GM12878 (cell line): ENCODE results near the gene LATS2. TPM values are rescaled to one million over a fixed set of nuclear protein-coding genes. Genes with fewer than 3 reads are reported as not detected.

Source experiments
- ATAC-seq: fragments of 200-7000 bp; cut with Tn5 transposase; 3 replicates; pipeline ENCODE4 v1.9.1; 2020; ENCODE audit warnings: mild to moderate bottlenecking, moderate library complexity
- BruUV-seq: library from RNA; stranded (reverse); fragments of 400-500 nt; replicated peaks from 2 replicates; lab custom pipeline; 2021; lab: Mats Ljungman, UMichigan
- CTCF ChIA-PET: fragments of 300-600 bp; sonication (Branson Sonifier 250); formaldehyde crosslinking; extraction: SDS; loops from one replicate; lab custom pipeline; 2021; ENCODE audit warnings: inconsistent platforms; lab: Yijun Ruan, JAX
- POLR2A ChIA-PET: fragments of 350-600 bp; formaldehyde crosslinking; extraction: SDS; loops from one replicate; lab custom pipeline; 2021; ENCODE audit warnings: inconsistent platforms; lab: Charles Lee
- RAD21 ChIA-PET: fragments of 300-600 bp; sonication (Branson Sonifier 250); formaldehyde crosslinking; loops from one replicate; lab custom pipeline; 2023; ENCODE audit warnings: antibody characterized with exemption; ENCODE audit not compliant: unreplicated experiment; lab: Charles Lee
- SMC1A ChIA-PET: fragments of 300-600 bp; sonication (Branson Sonifier 250); formaldehyde crosslinking; loops from one replicate; lab custom pipeline; 2023; ENCODE audit not compliant: unreplicated experiment, uncharacterized antibody; lab: Charles Lee
- DNase-seq: peaks from one replicate; pipeline ENCODE4 v3.0.0-alpha.2; 2011; ENCODE audit warnings: low read depth, low spot score
- FAIRE-seq: peaks from 3 replicates; lab custom pipeline; 2011; peaks lifted over from hg19 to GRCh38; lab: Jason Lieb, UNC
- H2AFZ ChIP-seq: 2 replicates; pipeline ENCODE4 v1.6.0; 2011; ENCODE audit warnings: low read depth, low read length, control low read depth; ENCODE audit not compliant: control insufficient read depth
- H3K27ac ChIP-seq: 2 replicates; pipeline ENCODE4 v1.5.1; 2011; ENCODE audit warnings: control low read depth; ENCODE audit not compliant: control insufficient read depth, insufficient read depth
- H3K27me3 ChIP-seq, 2 experiments: replicated peaks in 1 of 2; 2 replicates each; pipeline versions ENCODE4 v1.6.0 to v1.6.1; 2011; ENCODE audit warnings: low read length in 1 of 2; ENCODE audit not compliant: control insufficient read depth in 2 of 2, insufficient read depth in 2 of 2
- H3K36me3 ChIP-seq, 2 experiments: 2 replicates each; pipeline ENCODE4 v1.5.1; 2011; ENCODE audit warnings: low read length in 1 of 2; ENCODE audit not compliant: control insufficient read depth in 2 of 2, insufficient read depth in 2 of 2
- H3K4me1 ChIP-seq: 2 replicates; pipeline ENCODE4 v1.6.1; 2011; ENCODE audit warnings: mild to moderate bottlenecking, low read length, moderate library complexity, mixed read lengths; ENCODE audit not compliant: control insufficient read depth, insufficient read depth
- H3K4me2 ChIP-seq: 2 replicates; pipeline ENCODE4 v1.6.0; 2011; ENCODE audit warnings: control low read depth; ENCODE audit not compliant: control insufficient read depth, insufficient read depth
- H3K4me3 ChIP-seq: fragments of 200-600 bp; sonication (generic); 2 replicates; pipeline ENCODE4 v1.5.1; 2016
- H3K79me2 ChIP-seq: 2 replicates; pipeline ENCODE4 v1.6.0; 2011; ENCODE audit warnings: low read length; ENCODE audit not compliant: control insufficient read depth, insufficient read depth
- H3K9ac ChIP-seq: 2 replicates; pipeline ENCODE4 v1.8.0; 2011; ENCODE audit warnings: low read length, control low read depth, mixed read lengths; ENCODE audit not compliant: control insufficient read depth, insufficient read depth
- H3K9me3 ChIP-seq: replicated peaks from 3 replicates; pipeline ENCODE4 v1.5.1; 2011; ENCODE audit warnings: mild to moderate bottlenecking, low read length; ENCODE audit not compliant: control insufficient read depth, insufficient read depth
- H4K20me1 ChIP-seq: 2 replicates; pipeline ENCODE4 v1.6.0; 2011; ENCODE audit not compliant: control insufficient read depth, insufficient read depth
- BACH1 ChIP-seq: fragments of 450-650 bp; IDR thresholded peaks from 2 replicates; pipeline ENCODE4 v1.6.1; 2017; ENCODE audit warnings: mild to moderate bottlenecking, borderline replicate concordance
- BHLHE40 ChIP-seq, 2 experiments: fragments of 450-650 bp in 1 of 2; IDR thresholded peaks; 2 replicates each; pipeline ENCODE4 v1.6.1; 2011 to 2017; ENCODE audit warnings: low read depth in 2 of 2, borderline replicate concordance in 1 of 2, improper control_type of control experiment in 1 of 2, low read length in 1 of 2, mild to moderate bottlenecking in 1 of 2
- BRCA1 ChIP-seq: IDR thresholded peaks from 2 replicates; pipeline ENCODE4 v1.6.1; 2011; ENCODE audit warnings: low read depth, low read length, improper control_type of control experiment
- E4F1 ChIP-seq: fragments of 450-650 bp; IDR thresholded peaks from 2 replicates; pipeline ENCODE4 v1.6.1; 2018; ENCODE audit warnings: borderline replicate concordance, mild to moderate bottlenecking; ENCODE audit not compliant: partially characterized antibody
- IKZF2 ChIP-seq, 2 experiments: fragments of 450-650 bp; IDR thresholded peaks; 2 replicates each; pipeline ENCODE4 v1.6.1; 2017; ENCODE audit warnings: mild to moderate bottlenecking in 2 of 2, moderate library complexity in 2 of 2
- RCOR1 ChIP-seq: conservative IDR thresholded peaks from 2 replicates; pipeline ENCODE4 v1.6.1; 2012; ENCODE audit warnings: low read depth, low read length, improper control_type of control experiment
- SIX5 ChIP-seq: IDR thresholded peaks from 2 replicates; pipeline ENCODE4 v1.6.1; 2011; ENCODE audit warnings: mild to moderate bottlenecking, low read depth, low read length, moderate library complexity; ENCODE audit not compliant: severe bottlenecking
- WGBS: methylation state at CpG from one replicate; pipeline ENCODE4 v1.1.6; 2016; ENCODE audit warnings: low lambda C conversion rate; ENCODE audit not compliant: insufficient replicate concordance, insufficient coverage; ENCODE audit errors: missing lambda C conversion rate; 5-methylcytosine and 5-hydroxymethylcytosine counted together
- in situ Hi-C: fragments of 300-500 bp; cut with MboI; formaldehyde crosslinking; loops from 9 replicates; pipeline ENCODE4 v1.14.3; 2018; ENCODE audit warnings: mixed read lengths
- intact Hi-C: fragments of 100-400 bp; cut with micrococcal nuclease; formaldehyde crosslinking; loops from one replicate; pipeline ENCODE4 v1.14.2; 2022; ENCODE audit not compliant: unreplicated experiment
- polyA plus RNA-seq, 11 experiments: library from polyadenylated mRNA; depleted of rRNA in 4 of 11; unstranded in 6 of 11; stranded (reverse) in 5 of 11; fragments of >200 nt; fragmentation: Nextera tagmentation in 4 of 11; fragmentation: Illumina TruSeq in 1 of 11; extraction: Ambion mirVana in 4 of 11; extraction: Trizol in 1 of 11; gene quantifications; 1 replicate in 1 of 11; 2 replicates in 10 of 11; pipeline versions ENCODE4 v1.2.1 to v1.2.3, GENCODE V29; 2011 to 2016; ENCODE audit warnings: inconsistent platforms in 2 of 11, missing spikeins in 2 of 11, low read depth in 1 of 11
- total RNA-seq, 4 experiments: library from RNA; depleted of rRNA in 3 of 4; stranded (reverse); fragments of >200 nt in 3 of 4; fragmentation: Illumina TruSeq in 1 of 4; extraction: Trizol in 1 of 4; gene quantifications; 2 replicates each; pipeline versions ENCODE4 v1.2.1 to v1.2.3, GENCODE V29; 2013 to 2021

LATS2 gene
- total and polyA plus RNA-seq, 10 of the 15 experiments (the other 5 are each of a cell fraction or from before 2014, with no cell fraction given): 0.90 to 7.8 (median 2.0) TPM

- TF ChIP-seq BHLHE40 (IDR thresholded peaks at IDR 0.05; ENCODE audit: borderline replicate concordance in 1 of 2, low read depth in 2 of 2, low read length in 1 of 2) (no peak), SIX5 (no peak), E4F1 (no peak), IKZF2 (IDR thresholded peaks at IDR 0.05) (no peak), BACH1 (no peak), BRCA1 (no peak), RCOR1 (no peak)
- TF ChIP-seq, all 136 proteins: peak for 0
- ChIA-PET POLR2A (interaction anchor here (0.6 kb wide), 1 partner anchor 30 kb away, joined by 5 read pairs; no protein-coding TSS in a partner anchor), SMC1A (no interaction called here), CTCF (interaction anchor here (0.9 kb wide), 1 partner anchor 21 kb away, joined by 3 read pairs; no protein-coding TSS in a partner anchor), RAD21 (no interaction called here)
- H2AFZ ChIP-seq: no peak overlapping the region
- in situ Hi-C loops: no loop called here
- H3K4me1 ChIP-seq: no peaks in the 10 kb centered on the region
- no peak overlapping the region for H3K4me2 ChIP-seq
- H3K4me3 ChIP-seq: no peak overlapping the region
- no peaks in the 10 kb centered on the region for H3K79me2 ChIP-seq
- intact Hi-C loops: no loop called here
- WGBS: 76% methylated on average over 13 of the region's 13 CpGs
- H3K9me3 ChIP-seq: no peaks in the 10 kb centered on the region
- ATAC-seq: no peak
- peaks cover 0 to 2% of the 10 kb centered on the region in 2 experiments; a peak in 2 of 4 replicates for H3K36me3 ChIP-seq
- FAIRE-seq: no peak
- no peaks in the 10 kb centered on the region for H4K20me1 ChIP-seq
- no peak overlapping the region for H3K9ac ChIP-seq
- H3K27ac ChIP-seq: no peak overlapping the region
- no TSS peak for BruUV-seq
- H3K27me3 ChIP-seq: no peaks in the 10 kb centered on the region
- no peak for DNase-seq
Measured at GRCh38 chr13:20993661-20994440, 67.5 kb downstream of the LATS2 start.
